ENCODE data around the gene CCR2. TPM values are rescaled to one million over a fixed set of nuclear protein-coding genes. Genes with fewer than 3 reads are reported as not detected.

Gene CCR2
- total and polyA plus RNA-seq, 2 donors from 2014 or later = 0.62 to 8.1 TPM

- H3K9me3 ChIP-seq (ENCODE audit: control insufficient read depth in 2 of 3, insufficient read depth in 1 of 3, low read length in 3 of 3) = no peaks in the 10 kb centered on the region
- H3K36me3 ChIP-seq (ENCODE audit: control insufficient read depth in 2 of 3, insufficient read depth in 3 of 3, low read length in 3 of 3) = no peaks in the 10 kb centered on the region
- intact Hi-C loops (cut with DNase I) = no loop called here
- no peak overlapping the region for H3K9ac ChIP-seq (ENCODE audit: low read length in 3 of 3)
- DNase-seq = no peak
- no peak overlapping the region for H3K4me3 ChIP-seq (ENCODE audit: low read length in 3 of 3)
- no peaks in the 10 kb centered on the region for H3K4me1 ChIP-seq (ENCODE audit: control insufficient read depth in 2 of 3, insufficient read depth in 2 of 3, low read depth in 1 of 3, low read length in 3 of 3)
- no peak for FAIRE-seq
- no peak overlapping the region for H3K27ac ChIP-seq (ENCODE audit: low read depth in 2 of 2, low read length in 2 of 2)
- no peak for TF ChIP-seq CTCF (IDR thresholded peaks at IDR 0.05; ENCODE audit: borderline replicate concordance, extremely low read depth, insufficient read depth)
- no peaks in the 10 kb centered on the region for H3K27me3 ChIP-seq (ENCODE audit: control insufficient read depth, insufficient read depth, low read length)
These were observed 39.1 kb downstream of the CCR2 start for GRCh38 chr3:46393011-46393410.

GRCh38 chr3:46393554-46394434, 39.9 kb downstream of the CCR2 start:
- DNase-seq (no peak), FAIRE-seq (no peak)
- Histone ChIP-seq H3K36me3 (ENCODE audit: control insufficient read depth in 2 of 3, insufficient read depth in 3 of 3, low read length in 3 of 3) (no peaks in the 10 kb centered on the region), H3K27ac (ENCODE audit: low read depth in 2 of 2, low read length in 2 of 2) (no peak overlapping the region), H3K4me3 (ENCODE audit: low read length in 3 of 3) (no peak overlapping the region), H3K9ac (ENCODE audit: low read length in 3 of 3) (no peak overlapping the region), H3K4me1 (ENCODE audit: control insufficient read depth in 2 of 3, insufficient read depth in 2 of 3, low read depth in 1 of 3, low read length in 3 of 3) (no peaks in the 10 kb centered on the region), H3K9me3 (ENCODE audit: control insufficient read depth in 2 of 3, insufficient read depth in 1 of 3, low read length in 3 of 3) (no peaks in the 10 kb centered on the region), H3K27me3 (ENCODE audit: control insufficient read depth, insufficient read depth, low read length) (no peaks in the 10 kb centered on the region)
- intact Hi-C loops (cut with DNase I) = no loop called here
- TF ChIP-seq CTCF (IDR thresholded peaks at IDR 0.05; ENCODE audit: borderline replicate concordance, extremely low read depth, insufficient read depth) = no peak

GRCh38 chr3:46395210-46395661, 41.3 kb downstream of the CCR2 start:
- H3K27me3 ChIP-seq (ENCODE audit: control insufficient read depth, insufficient read depth, low read length) = no peaks in the 10 kb centered on the region
- no peak for TF ChIP-seq CTCF (IDR thresholded peaks at IDR 0.05; ENCODE audit: borderline replicate concordance, extremely low read depth, insufficient read depth)
- H3K9ac ChIP-seq (ENCODE audit: low read length in 3 of 3) = no peak overlapping the region
- FAIRE-seq = no peak
- H3K27ac ChIP-seq (ENCODE audit: low read depth in 2 of 2, low read length in 2 of 2) = no peak overlapping the region
- H3K9me3 ChIP-seq (ENCODE audit: control insufficient read depth in 2 of 3, insufficient read depth in 1 of 3, low read length in 3 of 3) = no peaks in the 10 kb centered on the region
- intact Hi-C loops (cut with DNase I) = no loop called here
- H3K4me3 ChIP-seq (ENCODE audit: low read length in 3 of 3) = no peak overlapping the region
- no peaks in the 10 kb centered on the region for H3K4me1 ChIP-seq (ENCODE audit: control insufficient read depth in 2 of 3, insufficient read depth in 2 of 3, low read depth in 1 of 3, low read length in 3 of 3)
- no peaks in the 10 kb centered on the region for H3K36me3 ChIP-seq (ENCODE audit: control insufficient read depth in 2 of 3, insufficient read depth in 3 of 3, low read length in 3 of 3)
- no peak for DNase-seq
